ENCODE data around the gene VAMP2.

Gene VAMP2

DNA sequence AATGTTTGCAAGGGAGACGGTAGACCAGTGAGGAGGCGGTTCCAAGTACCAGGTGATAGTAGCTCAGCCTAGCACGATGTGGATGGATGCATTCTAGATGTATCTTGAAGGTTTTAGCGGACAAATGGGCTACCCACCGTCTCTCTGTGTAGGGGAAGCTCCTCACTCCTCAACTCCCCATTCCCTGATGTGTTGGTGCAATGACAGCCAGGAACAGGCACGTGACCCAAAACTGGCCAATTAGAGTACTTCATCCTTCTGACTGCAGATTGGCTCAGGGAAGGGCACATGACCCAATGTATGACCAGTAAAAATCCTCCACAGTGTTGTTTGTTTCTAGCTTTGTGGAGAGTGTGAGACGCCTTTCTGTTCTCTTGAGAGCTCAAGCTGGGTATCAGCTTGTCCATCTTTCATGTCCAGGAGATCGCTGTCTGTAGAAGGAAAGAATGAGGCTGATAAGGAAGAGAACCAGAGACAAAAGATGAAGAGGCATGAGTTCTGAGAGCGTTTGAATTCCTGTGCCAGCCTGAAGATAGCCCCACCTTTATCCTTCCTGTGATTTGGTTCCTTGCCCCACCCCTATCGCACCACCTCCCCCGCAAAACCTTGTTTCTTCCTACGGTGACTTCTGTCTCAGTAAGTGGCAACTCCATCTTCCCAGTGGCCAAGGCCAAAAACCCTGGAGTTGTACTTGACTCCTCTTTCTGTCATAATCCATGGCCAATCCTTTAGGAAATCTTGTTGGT is 29.5 kb upstream of the VAMP2 start:
- no peaks in the 10 kb centered on the region for H3K36me3 Mint-ChIP-seq (ENCODE audit: low read depth)
- DNase-seq: peak; percentile 64
- peaks cover 17% of the 10 kb centered on the region for H3K4me1 Mint-ChIP-seq
- TF ChIP-seq, protein P1, sequence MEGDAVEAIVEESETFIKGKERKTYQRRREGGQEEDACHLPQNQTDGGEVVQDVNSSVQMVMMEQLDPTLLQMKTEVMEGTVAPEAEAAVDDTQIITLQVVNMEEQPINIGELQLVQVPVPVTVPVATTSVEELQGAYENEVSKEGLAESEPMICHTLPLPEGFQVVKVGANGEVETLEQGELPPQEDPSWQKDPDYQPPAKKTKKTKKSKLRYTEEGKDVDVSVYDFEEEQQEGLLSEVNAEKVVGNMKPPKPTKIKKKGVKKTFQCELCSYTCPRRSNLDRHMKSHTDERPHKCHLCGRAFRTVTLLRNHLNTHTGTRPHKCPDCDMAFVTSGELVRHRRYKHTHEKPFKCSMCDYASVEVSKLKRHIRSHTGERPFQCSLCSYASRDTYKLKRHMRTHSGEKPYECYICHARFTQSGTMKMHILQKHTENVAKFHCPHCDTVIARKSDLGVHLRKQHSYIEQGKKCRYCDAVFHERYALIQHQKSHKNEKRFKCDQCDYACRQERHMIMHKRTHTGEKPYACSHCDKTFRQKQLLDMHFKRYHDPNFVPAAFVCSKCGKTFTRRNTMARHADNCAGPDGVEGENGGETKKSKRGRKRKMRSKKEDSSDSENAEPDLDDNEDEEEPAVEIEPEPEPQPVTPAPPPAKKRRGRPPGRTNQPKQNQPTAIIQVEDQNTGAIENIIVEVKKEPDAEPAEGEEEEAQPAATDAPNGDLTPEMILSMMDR (IDR thresholded peaks at IDR 0.05): no peak
- no peaks in the 10 kb centered on the region for H3K27me3 Mint-ChIP-seq (ENCODE audit: low read depth, poor library complexity)
- no peak overlapping the region for H3K27ac Mint-ChIP-seq
- no peak overlapping the region for H3K4me3 Mint-ChIP-seq
- no peaks in the 10 kb centered on the region for H3K9me3 Mint-ChIP-seq

DNA sequence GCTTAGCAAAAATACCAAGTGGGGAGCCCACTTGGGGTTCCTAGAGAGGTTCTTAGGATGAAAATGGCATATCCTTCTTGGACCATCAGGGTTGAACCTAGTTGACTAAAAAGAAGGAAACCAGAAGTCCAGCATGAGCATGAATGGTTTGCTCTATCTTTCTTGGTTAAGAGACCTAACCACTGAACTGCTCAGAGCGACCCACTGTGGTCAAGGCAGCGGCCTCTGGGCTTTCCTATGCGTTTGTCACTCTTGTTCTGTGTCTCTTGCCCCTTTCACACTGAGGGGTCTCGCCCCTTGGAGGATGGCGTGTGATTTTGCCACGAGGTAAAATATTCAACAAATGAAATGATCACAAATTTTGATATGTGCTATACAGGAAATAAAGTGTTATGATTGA is 27.8 kb upstream of the VAMP2 start:
- H3K27me3 Mint-ChIP-seq (ENCODE audit: low read depth, poor library complexity): no peaks in the 10 kb centered on the region
- TF ChIP-seq, protein P1 (IDR thresholded peaks at IDR 0.05): no peak
- peak overlapping the region; percentile 37 for H3K4me3 Mint-ChIP-seq
- H3K4me1 Mint-ChIP-seq: peaks cover 11% of the 10 kb centered on the region
- DNase-seq: no peak
- H3K27ac Mint-ChIP-seq: no peak overlapping the region
- no peaks in the 10 kb centered on the region for H3K9me3 Mint-ChIP-seq
- H3K36me3 Mint-ChIP-seq (ENCODE audit: low read depth): no peaks in the 10 kb centered on the region

DNA sequence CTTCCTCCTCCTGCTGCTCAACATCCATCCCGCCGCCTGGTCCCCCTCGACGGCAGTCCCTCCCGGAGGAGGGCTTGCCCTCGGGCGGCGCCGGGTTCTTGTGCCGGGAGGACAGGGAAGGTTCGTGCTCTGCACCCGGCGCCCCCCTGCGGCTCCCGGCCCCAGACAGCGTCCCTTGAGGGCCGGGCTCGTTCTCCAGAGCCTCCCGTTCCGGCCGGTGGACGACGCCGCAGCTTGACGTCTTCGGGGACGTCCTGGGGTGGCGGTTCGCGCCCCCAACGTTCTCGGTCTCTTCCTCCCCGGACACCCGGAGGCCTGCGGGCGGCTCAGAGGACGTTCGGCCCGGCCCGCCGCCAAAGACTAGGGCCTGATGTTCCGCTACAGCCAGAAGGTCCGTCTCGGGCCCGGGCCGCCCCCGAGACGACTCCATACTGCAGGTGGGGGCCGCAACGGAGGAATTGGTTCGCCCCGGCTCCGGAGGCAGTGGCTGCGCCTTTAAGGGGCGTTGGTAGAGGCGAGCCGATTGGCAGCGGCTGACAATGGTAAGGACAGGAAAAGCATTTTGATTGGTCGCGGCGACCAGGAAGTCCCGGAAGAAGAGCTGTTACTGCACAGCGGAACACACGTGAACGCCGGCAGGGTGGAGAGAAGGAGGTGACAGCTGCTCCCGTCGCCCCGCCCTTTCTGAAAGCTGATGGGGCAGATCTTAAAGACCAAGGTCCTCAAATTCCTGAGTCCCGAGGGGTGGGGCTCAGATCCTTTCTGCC is 27.1 kb upstream of the VAMP2 start, which contains the start of gene BORCS6:
TSS of gene BORCS6 (minus strand) at position 470 of the 767 bp plus-strand sequence. CDS start at position 430, 40 bp downstream.
- Mint-ChIP-seq H3K27me3 (ENCODE audit: low read depth, poor library complexity) (peaks cover 4% of the 10 kb centered on the region), H3K4me3 (peak within 1 kb of the TSS; percentile 37), H3K36me3 (ENCODE audit: low read depth) (no peaks in the 10 kb centered on the region), H3K27ac (no peak within 1 kb of the TSS), H3K4me1 (peaks cover 11% of the 10 kb centered on the region), H3K9me3 (no peaks in the 10 kb centered on the region)
- TF ChIP-seq, protein P1 (IDR thresholded peaks at IDR 0.05): no peak
- peak; percentile 89 for DNase-seq

DNA sequence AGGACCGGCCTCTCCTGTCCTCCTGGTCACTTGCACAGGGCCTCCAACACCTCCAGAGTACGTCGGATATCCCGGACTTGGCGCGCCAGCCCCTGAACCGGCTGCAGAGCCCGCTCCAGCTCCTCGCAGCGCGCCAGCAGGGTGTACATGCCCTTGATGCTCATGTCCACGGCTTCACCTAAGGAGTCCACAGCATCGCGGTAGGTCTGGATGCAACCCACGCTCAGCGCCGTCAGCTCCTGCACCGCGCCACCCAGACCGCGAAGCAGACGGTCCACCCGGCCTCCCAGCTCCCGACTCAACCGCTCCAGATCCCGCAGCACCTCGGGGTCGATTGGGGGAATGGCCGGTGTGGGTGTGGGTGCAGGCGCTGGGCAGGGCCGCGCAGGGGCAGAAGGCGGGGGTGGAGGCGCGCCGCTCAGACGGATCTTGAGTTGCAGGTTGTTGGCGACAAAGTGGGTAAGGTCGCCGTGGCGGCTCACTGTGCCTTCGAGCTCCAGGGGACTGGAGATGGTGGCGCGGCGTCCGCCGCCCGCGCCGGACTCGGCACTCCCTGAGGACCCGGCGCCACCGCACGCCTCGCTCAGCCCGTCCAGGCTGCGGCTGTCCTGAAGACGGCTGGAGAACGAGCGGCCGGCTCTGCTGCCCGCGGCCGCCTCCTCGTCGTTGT is 26.4 kb upstream of the VAMP2 start:
- no peak overlapping the region for H3K4me3 Mint-ChIP-seq
- H3K27me3 Mint-ChIP-seq (ENCODE audit: low read depth, poor library complexity): peaks cover 8% of the 10 kb centered on the region
- H3K27ac Mint-ChIP-seq: no peak overlapping the region
- no peaks in the 10 kb centered on the region for H3K36me3 Mint-ChIP-seq (ENCODE audit: low read depth)
- TF ChIP-seq, protein P1 (IDR thresholded peaks at IDR 0.05): no peak
- peaks cover 11% of the 10 kb centered on the region for H3K4me1 Mint-ChIP-seq
- DNase-seq: no peak
- no peaks in the 10 kb centered on the region for H3K9me3 Mint-ChIP-seq

DNA sequence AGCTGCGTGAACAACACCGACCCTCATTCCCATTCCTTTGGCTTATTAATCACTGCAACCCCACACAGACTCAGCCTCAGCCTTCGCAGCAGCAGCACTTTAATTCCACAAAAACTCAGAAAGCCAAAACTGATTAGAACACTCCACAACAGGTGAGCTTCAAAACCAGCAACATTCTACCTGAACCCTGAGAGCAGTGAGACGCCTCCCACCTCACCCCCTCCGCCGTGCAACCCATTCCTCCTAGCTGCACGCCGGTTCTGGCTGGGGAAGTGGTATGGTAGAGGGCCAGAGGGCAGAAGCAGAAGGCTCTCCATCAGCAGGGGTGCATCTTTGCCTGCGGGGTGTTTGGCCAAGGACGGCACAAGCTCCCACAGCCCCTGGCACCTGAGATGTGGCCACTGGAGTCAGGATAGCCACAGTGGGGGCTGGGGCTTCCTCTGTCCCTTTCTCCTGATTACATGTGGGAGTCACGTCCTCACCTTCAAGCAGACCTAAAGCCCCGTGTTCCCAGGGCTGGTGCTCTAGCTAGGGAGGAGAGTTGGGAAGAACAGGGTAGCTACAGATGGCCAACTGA is 25.6 kb upstream of the VAMP2 start:
- peaks cover 13% of the 10 kb centered on the region for H3K27me3 Mint-ChIP-seq (ENCODE audit: low read depth, poor library complexity)
- no peak overlapping the region for H3K27ac Mint-ChIP-seq
- TF ChIP-seq, protein P1 (IDR thresholded peaks at IDR 0.05): no peak
- no peak for DNase-seq
- peaks cover 16% of the 10 kb centered on the region for H3K4me1 Mint-ChIP-seq
- no peaks in the 10 kb centered on the region for H3K36me3 Mint-ChIP-seq (ENCODE audit: low read depth)
- no peaks in the 10 kb centered on the region for H3K9me3 Mint-ChIP-seq
- no peak overlapping the region for H3K4me3 Mint-ChIP-seq
